ENCODE data around the gene GAS6. TPM values are rescaled to one million over a fixed set of nuclear protein-coding genes. Genes with fewer than 3 reads are reported as not detected.
"Not testable (repeated sequence)": the region's sequence is repeated elsewhere in the genome, so short reads cannot be mapped to it uniquely, and the experiment has no call there.

GAS6 gene
- total RNA-seq, 1 donor, result 3.3 TPM

GRCh38 chr13:113833111-113833830 lies 30.6 kb downstream of the GAS6 start:
- H3K27me3 ChIP-seq (ENCODE audit: insufficient read depth, low read length), result no peaks in the 10 kb centered on the region
- no peaks in the 10 kb centered on the region for H3K9me3 ChIP-seq (ENCODE audit: low read depth, low read length)
- H3K4me3 ChIP-seq (ENCODE audit: low read length), result no peak overlapping the region

GRCh38 chr13:113832631-113833030 lies 31.2 kb downstream of the GAS6 start:
- H3K9me3 ChIP-seq (ENCODE audit: low read depth, low read length), result no peaks in the 10 kb centered on the region

More at GRCh38 chr13:113833111-113833830, 30.6 kb downstream of the GAS6 start:
- H3K4me1 ChIP-seq (ENCODE audit: insufficient read depth, low read length), result no peaks in the 10 kb centered on the region

GRCh38 chr13:113832205-113832604 lies 31.7 kb downstream of the GAS6 start:
- Histone ChIP-seq H3K4me1 (ENCODE audit: insufficient read depth, low read length) (no peaks in the 10 kb centered on the region), H3K27me3 (ENCODE audit: insufficient read depth, low read length) (no peaks in the 10 kb centered on the region), H3K4me3 (ENCODE audit: low read length) (no peak overlapping the region), H3K9me3 (ENCODE audit: low read depth, low read length) (no peaks in the 10 kb centered on the region)

More at GRCh38 chr13:113832631-113833030, 31.2 kb downstream of the GAS6 start:
- no peak overlapping the region for H3K4me3 ChIP-seq (ENCODE audit: low read length)
- no peaks in the 10 kb centered on the region for H3K4me1 ChIP-seq (ENCODE audit: insufficient read depth, low read length)
- H3K27me3 ChIP-seq (ENCODE audit: insufficient read depth, low read length), result no peaks in the 10 kb centered on the region

GRCh38 chr13:113831061-113831460 lies 32.8 kb downstream of the GAS6 start:
- H3K4me1 ChIP-seq (ENCODE audit: insufficient read depth, low read length), result no peaks in the 10 kb centered on the region
- H3K4me3 ChIP-seq (ENCODE audit: low read length), result no peak overlapping the region
- H3K27me3 ChIP-seq (ENCODE audit: insufficient read depth, low read length), result no peaks in the 10 kb centered on the region
- no peaks in the 10 kb centered on the region for H3K9me3 ChIP-seq (ENCODE audit: low read depth, low read length)

- not testable (repeated sequence) for H3K27me3 ChIP-seq (ENCODE audit: insufficient read depth, low read length); H3K4me3 ChIP-seq (ENCODE audit: low read length); H3K4me1 ChIP-seq (ENCODE audit: insufficient read depth, low read length); H3K9me3 ChIP-seq (ENCODE audit: low read depth, low read length)
Measured at GRCh38 chr13:113830426-113830950, 33.4 kb downstream of the GAS6 start.

- Histone ChIP-seq H3K9me3 (ENCODE audit: low read depth, low read length) (no peaks in the 10 kb centered on the region), H3K4me1 (ENCODE audit: insufficient read depth, low read length) (no peaks in the 10 kb centered on the region), H3K4me3 (ENCODE audit: low read length) (no peak overlapping the region), H3K27me3 (ENCODE audit: insufficient read depth, low read length) (no peaks in the 10 kb centered on the region)
Measured at GRCh38 chr13:113828282-113828825, 35.5 kb downstream of the GAS6 start.

- Histone ChIP-seq H3K9me3 (ENCODE audit: low read depth, low read length) (no peaks in the 10 kb centered on the region), H3K27me3 (ENCODE audit: insufficient read depth, low read length) (no peaks in the 10 kb centered on the region), H3K4me3 (ENCODE audit: low read length) (no peak overlapping the region)
Measured at GRCh38 chr13:113827021-113827420, 36.9 kb downstream of the GAS6 start.

DNA sequence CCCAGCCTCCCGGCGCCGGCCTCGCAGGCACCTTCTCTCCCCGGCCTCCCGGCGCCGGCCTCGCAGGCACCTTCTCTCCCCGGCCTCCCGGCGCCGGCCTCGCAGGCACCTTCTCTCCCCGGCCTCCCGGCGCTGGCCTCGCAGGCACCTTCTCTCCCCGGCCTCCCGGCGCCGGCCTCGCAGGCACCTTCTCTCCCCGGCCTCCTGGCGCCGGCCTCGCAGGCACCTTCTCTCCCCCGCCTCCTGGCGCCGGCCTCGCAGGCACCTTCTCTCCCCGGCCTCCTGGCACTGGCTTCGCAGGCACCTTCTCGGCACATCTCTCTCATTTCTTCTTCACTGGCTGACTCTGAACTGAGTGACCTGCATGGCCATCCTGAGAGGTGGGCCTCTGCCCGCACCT lies 37.4 kb downstream of the GAS6 start:
- not testable (repeated sequence) for H3K9me3 ChIP-seq (ENCODE audit: low read depth, low read length); H3K4me1 ChIP-seq (ENCODE audit: insufficient read depth, low read length)

More at GRCh38 chr13:113827021-113827420, 36.9 kb downstream of the GAS6 start:
- no peaks in the 10 kb centered on the region for H3K4me1 ChIP-seq (ENCODE audit: insufficient read depth, low read length)

DNA sequence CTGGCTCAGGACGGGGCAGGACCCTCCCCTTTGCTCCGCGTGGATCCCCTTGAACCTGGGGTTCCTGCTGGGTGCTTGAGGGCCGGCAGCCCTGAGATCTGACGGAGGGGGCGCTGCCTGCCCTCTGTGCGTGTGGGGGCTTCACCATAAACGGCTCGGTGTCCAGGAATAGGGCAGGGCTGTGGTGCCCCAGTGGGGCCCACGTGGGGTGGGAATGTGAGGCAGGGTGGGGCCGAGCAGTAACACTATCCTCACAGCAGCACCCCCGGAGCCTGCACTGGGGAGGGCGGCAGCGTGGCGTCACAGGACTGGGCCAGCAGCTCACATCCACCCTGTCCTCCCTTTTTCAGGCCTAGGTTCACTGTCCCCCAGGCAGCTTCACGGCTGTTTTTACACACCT lies 38.0 kb downstream of the GAS6 start:
- no peak overlapping the region for H3K4me3 ChIP-seq (ENCODE audit: low read length)
- no peaks in the 10 kb centered on the region for H3K9me3 ChIP-seq (ENCODE audit: low read depth, low read length)
- H3K27me3 ChIP-seq (ENCODE audit: insufficient read depth, low read length), result no peaks in the 10 kb centered on the region
- H3K4me1 ChIP-seq (ENCODE audit: insufficient read depth, low read length), result no peaks in the 10 kb centered on the region

More for the DNA sequence above, 37.4 kb downstream of the GAS6 start:
- not testable (repeated sequence) for H3K27me3 ChIP-seq (ENCODE audit: insufficient read depth, low read length); H3K4me3 ChIP-seq (ENCODE audit: low read length)

DNA sequence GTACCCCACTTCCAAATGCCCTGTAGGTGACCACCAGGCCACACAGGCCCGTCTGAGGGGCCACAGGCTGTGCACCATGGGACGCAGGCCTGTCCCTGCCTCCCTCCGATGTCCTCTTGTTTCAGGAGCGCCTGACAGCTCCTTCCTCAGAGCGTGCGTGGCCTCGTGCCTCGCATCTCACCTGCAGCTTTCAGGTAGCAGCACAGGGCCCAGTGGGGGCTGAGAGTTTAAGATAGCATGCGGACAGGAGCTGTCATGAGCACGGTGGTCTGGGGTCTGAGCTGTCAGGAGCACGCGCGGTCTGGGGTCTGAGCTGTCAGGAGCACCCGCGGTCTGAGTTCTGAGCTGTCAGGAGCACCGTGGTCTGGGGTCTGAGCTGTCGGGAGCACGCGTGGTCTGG lies 40.1 kb downstream of the GAS6 start:
- no peaks in the 10 kb centered on the region for H3K9me3 ChIP-seq (ENCODE audit: low read depth, low read length)
- no peaks in the 10 kb centered on the region for H3K4me1 ChIP-seq (ENCODE audit: insufficient read depth, low read length)
- no peak overlapping the region for H3K4me3 ChIP-seq (ENCODE audit: low read length)
- H3K27me3 ChIP-seq (ENCODE audit: insufficient read depth, low read length), result no peaks in the 10 kb centered on the region

DNA sequence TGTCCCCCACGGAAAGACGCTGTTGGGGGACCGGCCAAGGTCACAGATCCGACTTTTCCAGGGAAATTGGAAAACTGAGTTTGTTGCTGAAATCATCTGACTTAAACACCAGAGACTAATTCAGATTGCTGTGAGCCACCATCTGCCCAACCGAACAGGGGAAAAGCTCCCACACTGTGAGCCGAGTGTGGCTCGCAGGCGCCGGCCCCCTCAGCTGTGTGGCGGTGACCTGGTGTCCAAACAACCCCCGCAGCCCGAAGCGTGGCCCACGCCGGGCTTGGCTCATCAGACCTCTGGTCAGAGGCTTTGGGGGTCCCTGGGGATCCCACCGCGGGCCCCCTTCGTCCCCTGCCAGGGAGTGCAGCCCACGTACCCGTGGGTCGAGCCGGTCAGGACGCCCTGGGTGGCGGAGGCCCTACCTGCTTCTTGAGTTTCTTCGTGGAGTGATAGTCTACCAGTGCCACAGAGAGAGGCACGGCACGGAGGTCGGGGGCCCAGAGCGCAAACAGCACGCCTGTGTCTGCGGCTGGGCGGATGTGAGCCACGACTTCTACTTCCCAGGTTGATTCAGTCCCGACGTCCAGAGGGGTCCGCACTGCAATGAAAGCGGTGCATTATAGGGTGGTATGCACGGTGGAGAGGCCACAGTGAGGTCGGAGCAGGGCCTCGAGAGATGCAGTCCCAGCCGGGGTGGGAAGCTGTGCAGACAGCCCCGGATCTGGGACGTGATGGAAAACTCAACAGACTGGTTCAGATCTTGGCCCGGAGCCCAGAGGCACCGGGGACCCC lies 40.7 kb downstream of the GAS6 start:
- H3K9me3 ChIP-seq (ENCODE audit: low read depth, low read length), result no peaks in the 10 kb centered on the region
- H3K27me3 ChIP-seq (ENCODE audit: insufficient read depth, low read length), result no peaks in the 10 kb centered on the region
- H3K4me1 ChIP-seq (ENCODE audit: insufficient read depth, low read length), result no peaks in the 10 kb centered on the region
- no peak overlapping the region for H3K4me3 ChIP-seq (ENCODE audit: low read length)

DNA sequence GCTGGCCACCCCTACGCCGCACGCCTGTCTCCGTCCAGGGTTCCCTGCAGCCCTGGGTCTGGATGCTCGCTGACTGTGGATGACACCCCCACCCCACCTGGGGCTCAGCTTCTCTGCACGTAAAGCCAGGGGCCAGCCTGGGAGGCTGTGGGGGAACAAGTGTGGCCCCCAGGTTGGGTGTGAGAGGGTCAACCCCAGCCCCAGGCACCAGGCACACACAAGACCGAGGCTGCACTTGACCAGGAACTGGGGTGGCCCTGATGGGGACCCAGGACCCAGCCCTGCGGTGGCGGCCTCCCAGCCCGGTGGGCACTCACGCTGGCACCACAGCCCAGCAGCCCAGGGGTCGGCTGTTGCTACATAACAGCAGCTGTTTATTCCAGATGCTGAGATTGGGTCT lies 41.6 kb downstream of the GAS6 start:
- no peaks in the 10 kb centered on the region for H3K4me1 ChIP-seq (ENCODE audit: insufficient read depth, low read length)
- H3K4me3 ChIP-seq (ENCODE audit: low read length), result no peak overlapping the region
- H3K27me3 ChIP-seq (ENCODE audit: insufficient read depth, low read length), result no peaks in the 10 kb centered on the region
- H3K9me3 ChIP-seq (ENCODE audit: low read depth, low read length), result no peaks in the 10 kb centered on the region

- H3K27me3 ChIP-seq (ENCODE audit: insufficient read depth, low read length), result no peaks in the 10 kb centered on the region
- H3K4me3 ChIP-seq (ENCODE audit: low read length), result no peak overlapping the region
- peaks cover 1% of the 10 kb centered on the region for H3K4me1 ChIP-seq (ENCODE audit: insufficient read depth, low read length)
- H3K9me3 ChIP-seq (ENCODE audit: low read depth, low read length), result no peaks in the 10 kb centered on the region
Measured at GRCh38 chr13:113821847-113822246, 42.0 kb downstream of the GAS6 start.

- H3K27me3 ChIP-seq (ENCODE audit: insufficient read depth, low read length), result no peaks in the 10 kb centered on the region
- no peaks in the 10 kb centered on the region for H3K9me3 ChIP-seq (ENCODE audit: low read depth, low read length)
- H3K4me1 ChIP-seq (ENCODE audit: insufficient read depth, low read length), result peaks cover 9% of the 10 kb centered on the region
- no peak overlapping the region for H3K4me3 ChIP-seq (ENCODE audit: low read length)
Measured at GRCh38 chr13:113820813-113821651, 42.8 kb downstream of the GAS6 start.
